Esophagus muscularis mucosa (tissue), 4 donors: Measurements from ENCODE around the gene GPBP1. TPM values are rescaled to one million over a fixed set of nuclear protein-coding genes. Genes with fewer than 3 reads are reported as not detected.
A peak's percentile ranks its signal among the peaks of the same experiment; 100 is the strongest.

Experiments
- DNase-seq: peaks from one replicate; pipeline ENCODE4 v3.0.0-alpha.2; 2017; ENCODE audit errors: extremely low spot score
- H3K27ac ChIP-seq, 4 donors: fragments of 200-600 bp; sonication (generic); replicated peaks in 1 of 4; 1 replicate in 3 of 4; 2 replicates in 1 of 4; pipeline ENCODE4 v1.5.1; 2016 to 2019; ENCODE audit warnings: mild to moderate bottlenecking in 1 of 4
- H3K27me3 ChIP-seq, 4 donors: fragments of 200-600 bp; sonication (generic); one replicate each; pipeline versions ENCODE4 v1.5.1 to v1.6.0; 2016 to 2019
- H3K36me3 ChIP-seq, 4 donors: fragments of 200-600 bp; sonication (generic); one replicate each; pipeline ENCODE4 v1.5.1; 2016 to 2019
- H3K4me1 ChIP-seq, 4 donors: fragments of 200-600 bp; sonication (generic); one replicate each; pipeline ENCODE4 v1.5.1; 2016 to 2019
- H3K4me3 ChIP-seq, 4 donors: fragments of 200-600 bp; sonication (generic); 1 replicate in 2 of 4; 2 replicates in 2 of 4; pipeline ENCODE4 v1.5.1; 2016 to 2019; ENCODE audit warnings: mild to moderate bottlenecking in 4 of 4, moderate library complexity in 1 of 4
- H3K9me3 ChIP-seq, 4 donors: fragments of 200-600 bp; sonication (generic); 1 replicate in 3 of 4; 2 replicates in 1 of 4; pipeline ENCODE4 v1.5.1; 2016 to 2019
- EP300 ChIP-seq: sonication (generic); formaldehyde crosslinking; IDR thresholded peaks from one replicate; pipeline ENCODE4 v1.6.1; 2017; ENCODE audit warnings: antibody characterized with exemption
- POLR2A ChIP-seq: fragments of 450-650 bp; IDR thresholded peaks from one replicate; pipeline ENCODE4 v1.6.1; 2017; ENCODE audit warnings: antibody characterized with exemption, moderate library complexity, mild to moderate bottlenecking, low read depth
- POLR2AphosphoS5 ChIP-seq, 2 donors: sonication (generic); formaldehyde crosslinking; IDR thresholded peaks; one replicate each; pipeline ENCODE4 v1.6.1; 2017; ENCODE audit warnings: antibody characterized with exemption in 2 of 2
- WGBS: methylation state at CpG from one replicate; pipeline ENCODE4 v1.1.5; 2018; 5-methylcytosine and 5-hydroxymethylcytosine counted together
- intact Hi-C: fragments of 100-400 bp; cut with DNase I; formaldehyde crosslinking; loops from one replicate; pipeline ENCODE4 v1.15.1; 2023
- total RNA-seq, 4 donors: library from RNA; depleted of rRNA; stranded (reverse); fragments of >200 nt; gene quantifications; one replicate each; pipeline versions ENCODE4 v1.1.0 to v1.2.1, GENCODE V29; 2016
- TF ChIP-seq, protein P1 (sequence below), 3 experiments: fragments of 200-600 bp in 2 of 3; fragments of 450-650 bp in 1 of 3; sonication (generic) in 2 of 3; IDR thresholded peaks; one replicate each; pipeline ENCODE4 v1.5.1; 2017 to 2019; ENCODE audit warnings: antibody characterized with exemption in 3 of 3, mild to moderate bottlenecking in 2 of 3, moderate library complexity in 1 of 3

Gene GPBP1, protein sequence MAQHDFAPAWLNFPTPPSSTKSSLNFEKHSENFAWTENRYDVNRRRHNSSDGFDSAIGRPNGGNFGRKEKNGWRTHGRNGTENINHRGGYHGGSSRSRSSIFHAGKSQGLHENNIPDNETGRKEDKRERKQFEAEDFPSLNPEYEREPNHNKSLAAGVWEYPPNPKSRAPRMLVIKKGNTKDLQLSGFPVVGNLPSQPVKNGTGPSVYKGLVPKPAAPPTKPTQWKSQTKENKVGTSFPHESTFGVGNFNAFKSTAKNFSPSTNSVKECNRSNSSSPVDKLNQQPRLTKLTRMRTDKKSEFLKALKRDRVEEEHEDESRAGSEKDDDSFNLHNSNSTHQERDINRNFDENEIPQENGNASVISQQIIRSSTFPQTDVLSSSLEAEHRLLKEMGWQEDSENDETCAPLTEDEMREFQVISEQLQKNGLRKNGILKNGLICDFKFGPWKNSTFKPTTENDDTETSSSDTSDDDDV
- total RNA-seq, result 10 to 100 TPM; 41.8 to 54.0 (median 48.6) TPM

DNA sequence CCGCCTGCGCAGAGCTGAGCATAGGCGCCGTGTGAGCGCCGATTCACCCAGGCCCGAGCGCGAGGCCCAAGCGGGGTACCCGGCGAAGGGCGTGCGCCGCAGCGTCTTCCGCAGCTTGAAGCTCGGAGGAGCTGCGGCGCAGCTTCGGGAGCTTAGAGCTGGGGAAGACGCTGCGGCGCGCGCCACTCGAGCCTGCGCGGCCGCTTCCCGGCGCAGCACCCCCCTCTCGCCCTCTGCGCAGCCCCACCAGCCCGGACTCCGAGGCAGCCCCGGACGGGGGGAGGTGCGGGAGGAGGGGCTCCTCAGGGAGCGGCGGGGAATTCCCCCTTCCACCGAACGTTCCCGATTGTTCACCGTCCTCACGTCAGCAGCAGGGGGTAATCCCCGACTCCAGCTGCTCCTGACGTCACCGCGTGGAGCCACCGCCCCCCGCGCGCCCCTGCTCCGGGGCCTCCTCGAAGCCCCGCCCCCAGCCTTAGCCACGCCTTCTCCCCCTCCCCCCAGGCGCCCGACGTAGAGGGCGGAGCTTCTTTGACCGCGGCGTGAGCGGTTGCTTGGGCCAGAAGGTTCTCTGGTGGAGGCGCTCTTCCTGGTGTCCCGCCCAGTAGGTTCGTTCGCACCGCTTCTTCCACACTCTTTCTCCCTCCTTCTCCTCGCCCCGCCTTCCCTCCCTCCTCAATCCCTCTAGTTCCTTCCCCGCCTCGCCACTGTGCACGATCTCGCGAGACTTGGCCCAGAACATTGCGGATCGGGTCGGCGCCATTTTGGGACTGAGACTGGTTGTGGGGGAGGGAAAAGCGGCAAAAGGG is at the start of gene GPBP1:
Gene GPBP1, plus strand, starts transcription at position 741 of the 809 bp plus-strand sequence. CDS start 40,072 bp downstream, outside the sequence.
- H3K36me3 ChIP-seq, result no peaks in the 10 kb centered on the region
- peak within 1 kb of the TSS; percentile 82 to 99 (median 92) for H3K4me3 ChIP-seq
- no peaks in the 10 kb centered on the region for H3K9me3 ChIP-seq
- 0% methylated on average over 21 of the region's 83 CpGs for WGBS
- H3K27me3 ChIP-seq, result no peaks in the 10 kb centered on the region
- intact Hi-C loops, result loop anchor here (1.0 kb wide), 1 partner anchor 263 kb away; no protein-coding TSS in a partner anchor
- peaks cover 18 to 37% (median 34%) of the 10 kb centered on the region in 4 donors for H3K4me1 ChIP-seq
- TF ChIP-seq, protein P1, sequence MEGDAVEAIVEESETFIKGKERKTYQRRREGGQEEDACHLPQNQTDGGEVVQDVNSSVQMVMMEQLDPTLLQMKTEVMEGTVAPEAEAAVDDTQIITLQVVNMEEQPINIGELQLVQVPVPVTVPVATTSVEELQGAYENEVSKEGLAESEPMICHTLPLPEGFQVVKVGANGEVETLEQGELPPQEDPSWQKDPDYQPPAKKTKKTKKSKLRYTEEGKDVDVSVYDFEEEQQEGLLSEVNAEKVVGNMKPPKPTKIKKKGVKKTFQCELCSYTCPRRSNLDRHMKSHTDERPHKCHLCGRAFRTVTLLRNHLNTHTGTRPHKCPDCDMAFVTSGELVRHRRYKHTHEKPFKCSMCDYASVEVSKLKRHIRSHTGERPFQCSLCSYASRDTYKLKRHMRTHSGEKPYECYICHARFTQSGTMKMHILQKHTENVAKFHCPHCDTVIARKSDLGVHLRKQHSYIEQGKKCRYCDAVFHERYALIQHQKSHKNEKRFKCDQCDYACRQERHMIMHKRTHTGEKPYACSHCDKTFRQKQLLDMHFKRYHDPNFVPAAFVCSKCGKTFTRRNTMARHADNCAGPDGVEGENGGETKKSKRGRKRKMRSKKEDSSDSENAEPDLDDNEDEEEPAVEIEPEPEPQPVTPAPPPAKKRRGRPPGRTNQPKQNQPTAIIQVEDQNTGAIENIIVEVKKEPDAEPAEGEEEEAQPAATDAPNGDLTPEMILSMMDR (IDR thresholded peaks at IDR 0.05), result no peak
- TF ChIP-seq EP300 (peak; percentile 65), POLR2AphosphoS5 (IDR thresholded peaks at IDR 0.05) (peak; percentile 85 to 90), POLR2A (peak; percentile 70)
- DNase-seq, result peak; percentile 99
- peak within 1 kb of the TSS; percentile 97 to 100 (median 98) for H3K27ac ChIP-seq

DNA sequence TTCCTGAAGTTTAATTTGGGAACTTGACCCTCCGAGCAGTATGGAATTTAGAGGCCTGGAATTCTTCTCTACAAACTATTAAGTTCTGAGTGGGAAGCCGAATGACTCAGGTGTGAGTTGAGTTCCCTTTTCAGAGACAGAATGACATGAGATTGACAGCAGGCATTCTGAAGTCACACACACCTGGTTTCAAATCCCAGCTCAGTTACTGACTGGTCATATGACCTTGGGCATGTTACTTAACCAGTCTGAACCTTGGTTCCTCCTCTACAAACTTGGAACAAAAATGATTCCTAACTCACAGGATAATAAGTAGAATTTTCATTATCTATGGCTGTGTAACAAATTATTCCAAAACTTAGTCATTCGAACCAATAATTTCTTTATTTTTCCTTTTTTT is 45.5 kb upstream of the GPBP1 start:
- no peaks in the 10 kb centered on the region for H3K27me3 ChIP-seq
- 92% methylated on average over 3 of the region's 3 CpGs for WGBS

DNA sequence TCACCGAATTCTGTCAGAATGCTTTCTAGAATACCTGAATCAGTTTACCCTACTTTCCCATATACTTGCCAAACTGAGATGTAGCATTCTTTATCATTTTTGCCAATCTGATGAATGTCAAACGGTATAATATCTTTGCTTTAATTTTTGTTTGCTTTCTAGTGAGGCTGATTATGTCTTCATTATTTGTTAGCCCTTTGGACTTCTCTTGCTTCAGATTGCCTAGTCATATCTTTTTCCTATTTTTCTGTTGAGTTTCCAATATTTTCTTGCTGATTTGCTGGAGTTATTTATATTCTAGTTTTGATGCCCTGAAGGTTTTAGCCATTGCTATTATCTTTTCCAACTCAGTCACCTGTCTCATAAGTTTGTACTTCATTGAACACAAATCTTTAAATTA is 40.3 kb upstream of the GPBP1 start:
- intact Hi-C loops, result no loop called here
- TF ChIP-seq, protein P1 (IDR thresholded peaks at IDR 0.05), result no peak
- TF ChIP-seq POLR2AphosphoS5 (IDR thresholded peaks at IDR 0.05), result no peak
- DNase-seq, result no peak
- Histone ChIP-seq H3K27ac (no peak overlapping the region), H3K4me1 (no peaks in the 10 kb centered on the region), H3K36me3 (no peaks in the 10 kb centered on the region), H3K9me3 (no peaks in the 10 kb centered on the region), H3K27me3 (no peaks in the 10 kb centered on the region), H3K4me3 (no peak overlapping the region)
- 96% methylated on average over 2 of the region's 2 CpGs for WGBS

More for the DNA sequence above, 45.5 kb upstream of the GPBP1 start:
- intact Hi-C loops, result no loop called here
- Histone ChIP-seq H3K27ac (no peak overlapping the region), H3K4me1 (no peaks in the 10 kb centered on the region), H3K9me3 (no peaks in the 10 kb centered on the region), H3K4me3 (no peak overlapping the region), H3K36me3 (no peaks in the 10 kb centered on the region)
- no peak for DNase-seq
- TF ChIP-seq EP300 (no peak), POLR2AphosphoS5 (IDR thresholded peaks at IDR 0.05) (no peak), POLR2A (no peak)
- TF ChIP-seq, protein P1 (IDR thresholded peaks at IDR 0.05), result no peak

DNA sequence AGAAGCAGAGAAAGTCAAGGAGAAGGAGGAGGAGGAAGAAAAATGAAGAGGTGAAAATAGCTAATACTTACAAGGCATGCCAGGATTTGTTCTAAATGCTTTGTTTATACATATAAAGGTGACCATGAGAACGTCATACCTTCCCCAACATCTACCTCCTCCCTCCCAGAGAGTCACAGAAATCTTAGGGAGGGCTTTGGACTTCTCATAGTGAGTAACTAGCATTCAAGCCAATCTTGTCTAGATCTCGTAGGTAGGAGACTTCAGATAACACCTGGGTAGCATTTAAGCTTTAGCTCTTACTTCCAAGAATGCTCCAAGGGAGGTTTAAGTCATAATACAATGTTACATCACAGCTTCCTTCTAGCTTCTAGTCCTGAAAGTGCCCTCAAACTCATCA is 36.5 kb upstream of the GPBP1 start:
- 68% methylated on average over 2 of the region's 2 CpGs for WGBS
- H3K27ac ChIP-seq, result no peak overlapping the region
- H3K9me3 ChIP-seq, result no peaks in the 10 kb centered on the region
- no peaks in the 10 kb centered on the region for H3K27me3 ChIP-seq
- TF ChIP-seq, protein P1 (IDR thresholded peaks at IDR 0.05), result no peak
- TF ChIP-seq POLR2A (no peak), EP300 (no peak), POLR2AphosphoS5 (IDR thresholded peaks at IDR 0.05) (no peak)
- DNase-seq, result no peak
- intact Hi-C loops, result no loop called here
- H3K36me3 ChIP-seq, result no peaks in the 10 kb centered on the region
- no peaks in the 10 kb centered on the region for H3K4me1 ChIP-seq
- no peak overlapping the region for H3K4me3 ChIP-seq
